Tongue (tissue), 2 donors: ENCODE data around the gene RAD9A. TPM values are rescaled to one million over a fixed set of nuclear protein-coding genes. Genes with fewer than 3 reads are reported as not detected.
A peak's percentile ranks its signal among the peaks of the same experiment; 100 is the strongest.
"Not testable (repeated sequence)": the region's sequence is repeated elsewhere in the genome, so short reads cannot be mapped to it uniquely, and the experiment has no call there.

Experiments
- DNase-seq: peaks from one replicate; pipeline ENCODE4 v3.0.0-alpha.2; 2015
- total RNA-seq: library from RNA; depleted of rRNA; stranded (reverse); fragments of >200 nt; gene quantifications from one replicate; pipeline ENCODE4 v1.2.3, GENCODE V29; 2014

RAD9A gene
- total RNA-seq, 1 donor from 2014 or later = 13.3 TPM

- no peak for DNase-seq
Observed at GRCh38 chr11:67410984-67411784, 19.4 kb downstream of the RAD9A start.

DNA sequence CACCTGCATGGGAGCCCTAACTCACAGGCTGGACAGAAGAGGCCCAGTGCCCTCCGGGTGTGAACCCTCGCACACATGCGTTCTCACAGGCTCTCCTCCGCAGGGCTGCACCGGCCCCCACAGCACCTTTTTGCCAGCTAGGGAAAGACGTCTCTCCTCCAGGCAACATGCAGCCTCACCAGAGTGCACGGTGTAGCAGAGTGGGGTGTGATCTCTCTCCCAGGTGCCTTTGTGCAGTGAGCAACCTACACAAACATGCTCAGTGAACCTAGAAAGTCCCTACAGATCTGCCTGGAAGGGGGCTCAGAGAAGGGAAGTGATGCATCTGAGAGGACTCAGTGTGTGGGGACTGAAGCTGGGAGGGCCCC, 20.0 kb downstream of the RAD9A start:
- no peak for DNase-seq

DNA sequence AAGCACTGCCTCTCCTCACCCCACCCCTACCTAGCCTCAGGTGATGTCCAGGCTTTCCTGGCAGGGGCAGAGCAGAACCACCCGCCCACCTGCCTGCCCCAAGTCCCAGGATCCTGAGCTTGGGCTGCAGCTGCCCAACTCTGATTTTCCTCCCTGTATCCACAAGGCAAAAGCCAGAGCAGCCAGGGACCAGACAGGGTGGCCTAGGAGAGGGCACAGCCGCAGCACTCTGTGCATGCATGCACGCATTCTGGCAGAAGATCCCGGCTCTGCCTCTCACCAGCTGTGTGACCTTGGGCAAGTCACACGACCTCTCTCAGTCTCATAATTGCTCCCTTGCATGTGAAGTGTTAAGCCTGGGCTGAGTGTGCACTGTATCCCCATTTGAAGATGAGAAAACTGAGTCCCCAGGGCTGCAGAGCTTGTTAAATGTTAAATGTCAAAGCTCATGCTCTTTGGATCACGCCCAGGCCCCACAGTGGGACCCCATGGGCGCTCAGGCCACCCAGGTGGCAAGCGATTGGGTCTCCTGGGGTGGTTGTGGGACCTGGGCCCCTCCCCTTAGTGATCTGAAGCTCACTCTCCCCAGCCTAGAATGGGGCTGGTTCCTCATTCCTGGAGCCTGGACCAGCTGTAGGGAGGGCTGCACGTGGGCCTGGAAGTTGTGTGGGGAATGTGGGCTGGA, 20.9 kb downstream of the RAD9A start:
- no peak for DNase-seq

- DNase-seq = no peak
Observed at GRCh38 chr11:67413266-67413849, 21.6 kb downstream of the RAD9A start.

GRCh38 chr11:67415501-67416304, 23.9 kb downstream of the RAD9A start, which contains the start of gene CARNS1:
TSS of gene CARNS1 (plus strand) at chr11:67415678. CDS start at chr11:67416200, 522 bp downstream.
- DNase-seq = no peak

DNA sequence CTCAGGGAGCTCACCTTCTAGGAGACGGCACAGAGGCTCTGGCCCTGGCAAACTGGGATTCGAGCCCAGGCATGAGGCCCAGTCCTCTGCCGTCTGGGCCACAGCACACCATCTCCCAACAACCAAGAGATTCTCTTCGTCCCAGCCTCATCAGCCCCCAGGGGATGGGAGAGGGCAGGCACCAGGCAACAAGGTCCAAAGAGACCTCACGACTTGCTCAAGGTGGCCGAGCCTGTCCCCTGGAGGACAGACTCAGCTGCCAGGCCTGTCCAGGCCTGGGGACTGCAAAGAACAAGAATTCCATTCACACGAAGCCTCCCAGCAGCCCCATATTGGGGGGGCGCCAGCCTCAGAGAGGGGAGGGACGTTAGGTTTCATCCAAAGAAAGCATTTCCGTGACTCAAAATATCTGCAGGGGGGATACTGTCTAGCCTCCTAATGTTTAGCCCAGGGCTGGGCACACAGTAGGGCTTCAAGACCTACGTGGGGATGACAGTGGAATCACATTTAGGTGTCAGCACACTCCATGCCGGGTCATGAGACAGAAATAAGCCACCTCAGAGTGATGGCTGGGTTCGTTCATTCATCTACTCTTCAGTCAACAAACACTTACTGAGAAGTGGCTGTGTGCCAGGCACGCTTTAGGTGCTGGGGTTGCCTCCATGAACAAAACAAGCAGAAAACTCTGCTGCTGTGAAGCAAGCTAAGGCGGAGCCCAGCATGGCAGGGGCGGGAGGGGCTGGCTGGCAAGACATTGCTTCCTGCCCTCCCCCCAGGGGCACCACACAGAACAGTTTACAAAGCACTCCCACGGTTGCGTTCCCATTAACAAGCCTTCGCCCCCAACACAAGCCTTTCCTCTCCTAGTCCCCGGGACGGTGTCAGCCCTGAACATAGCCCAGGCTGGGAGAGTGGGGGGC, 24.9 kb downstream of the RAD9A start:
- DNase-seq = peak; percentile 80

DNA sequence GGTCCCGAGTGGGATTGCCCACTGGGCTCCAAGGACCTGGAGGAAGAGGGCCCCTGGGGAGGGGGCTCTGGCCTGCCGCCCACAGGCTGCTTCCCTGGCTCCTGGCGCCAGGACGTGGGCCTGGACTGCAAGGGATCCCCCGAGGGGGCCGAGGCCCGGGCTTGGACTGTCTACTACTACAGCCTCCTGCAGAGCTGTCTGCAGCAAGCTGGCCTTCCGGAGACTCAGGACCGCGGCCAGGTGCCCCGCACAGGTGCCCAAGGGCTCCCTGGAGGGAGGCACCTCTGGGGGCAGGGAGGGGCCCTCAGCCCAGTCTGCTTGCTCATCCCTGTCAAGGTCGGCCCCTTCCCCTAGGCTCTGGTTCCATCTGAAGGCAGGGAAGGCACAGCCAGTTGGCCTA, 25.6 kb downstream of the RAD9A start:
- DNase-seq = no peak

- peak; percentile 93 for DNase-seq
Observed at GRCh38 chr11:67418476-67419281, 26.9 kb downstream of the RAD9A start.

- DNase-seq = no peak
Observed at GRCh38 chr11:67419325-67420049, 27.7 kb downstream of the RAD9A start.

DNA sequence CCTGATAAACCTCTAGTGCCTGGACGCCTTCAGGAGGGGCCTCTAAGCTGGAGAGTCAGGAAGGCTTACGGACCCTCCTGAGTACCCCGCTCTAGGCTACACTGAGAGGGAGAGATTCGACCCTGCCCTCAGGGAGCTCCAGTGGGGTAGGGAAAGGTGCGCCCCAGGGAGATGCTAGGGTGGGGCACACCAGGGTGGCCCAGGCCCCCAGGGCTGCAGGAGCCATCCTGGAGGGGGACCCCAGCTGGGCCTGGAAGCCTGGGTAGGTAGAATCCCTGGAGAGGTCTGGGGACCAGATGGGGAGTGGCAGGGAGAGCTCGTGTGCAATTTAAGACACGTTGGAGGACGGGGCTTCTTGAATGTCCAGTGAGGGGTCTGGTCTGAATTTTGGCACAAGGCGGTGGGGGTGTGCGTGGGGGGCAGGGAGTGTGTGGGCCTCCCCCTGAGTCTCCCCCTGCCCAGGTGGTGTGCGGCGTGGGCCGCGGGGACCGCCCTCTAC, 28.4 kb downstream of the RAD9A start:
- no peak for DNase-seq

DNA sequence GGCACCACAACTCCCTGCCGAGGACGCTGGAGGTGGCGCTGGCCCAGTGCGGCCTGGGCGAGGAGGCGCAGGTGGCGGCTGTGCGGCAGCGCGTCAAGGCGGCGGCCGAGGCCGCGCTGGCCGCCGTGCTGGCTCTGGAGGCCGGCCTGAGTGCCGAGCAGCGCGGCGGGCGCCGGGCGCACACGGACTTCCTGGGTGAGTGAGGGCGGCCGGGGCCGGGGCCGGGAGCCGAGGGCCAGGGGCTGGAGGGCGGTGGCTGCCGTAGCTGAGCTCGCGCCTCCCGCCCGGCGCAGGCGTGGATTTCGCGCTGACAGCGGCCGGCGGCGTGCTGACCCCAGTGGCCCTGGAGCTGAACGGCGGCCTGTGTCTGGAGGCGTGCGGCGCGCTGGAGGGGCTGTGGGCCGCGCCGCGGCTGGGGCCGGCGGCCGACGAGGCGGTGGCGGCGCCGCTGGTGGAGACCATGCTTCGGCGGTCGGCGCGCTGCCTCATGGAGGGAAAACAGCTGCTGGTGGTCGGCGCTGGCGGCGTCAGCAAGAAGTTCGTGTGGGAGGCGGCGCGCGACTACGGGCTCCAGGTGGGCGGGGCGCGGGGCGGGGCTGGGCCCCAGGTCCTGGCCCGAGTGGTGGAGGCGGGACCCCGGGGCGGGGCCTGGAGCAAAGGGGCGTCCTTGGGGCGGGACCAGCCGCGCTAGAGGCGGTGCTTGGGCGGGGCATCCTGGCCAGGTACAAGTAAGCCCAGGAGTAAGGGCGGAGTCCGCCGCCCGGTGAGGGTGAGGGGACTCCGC, 29.1 kb downstream of the RAD9A start:
- DNase-seq = peak; percentile 97

GRCh38 chr11:67421430-67422031, 29.7 kb downstream of the RAD9A start:
- no peak for DNase-seq

- DNase-seq = no peak
Observed at GRCh38 chr11:67422891-67423290, 31.1 kb downstream of the RAD9A start.

DNA sequence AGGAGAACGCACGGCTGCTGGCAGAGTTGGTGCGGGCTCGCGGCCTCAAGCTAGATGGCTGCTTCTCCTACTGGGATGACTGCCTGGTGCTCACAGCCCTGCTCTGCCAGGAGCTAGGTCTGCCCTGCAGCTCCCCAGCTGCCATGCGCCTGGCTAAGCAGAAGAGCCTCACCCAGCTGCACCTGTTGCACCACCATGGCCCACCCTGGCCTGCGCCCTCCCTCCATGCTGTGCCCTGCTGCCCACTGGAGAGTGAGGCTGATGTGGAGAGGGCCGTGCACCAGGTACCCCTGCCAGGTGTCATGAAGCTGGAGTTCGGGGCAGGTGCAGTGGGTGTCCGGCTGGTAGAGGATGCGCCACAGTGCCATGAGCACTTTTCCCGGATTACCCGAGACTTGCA, 31.7 kb downstream of the RAD9A start:
- no peak for DNase-seq

DNA sequence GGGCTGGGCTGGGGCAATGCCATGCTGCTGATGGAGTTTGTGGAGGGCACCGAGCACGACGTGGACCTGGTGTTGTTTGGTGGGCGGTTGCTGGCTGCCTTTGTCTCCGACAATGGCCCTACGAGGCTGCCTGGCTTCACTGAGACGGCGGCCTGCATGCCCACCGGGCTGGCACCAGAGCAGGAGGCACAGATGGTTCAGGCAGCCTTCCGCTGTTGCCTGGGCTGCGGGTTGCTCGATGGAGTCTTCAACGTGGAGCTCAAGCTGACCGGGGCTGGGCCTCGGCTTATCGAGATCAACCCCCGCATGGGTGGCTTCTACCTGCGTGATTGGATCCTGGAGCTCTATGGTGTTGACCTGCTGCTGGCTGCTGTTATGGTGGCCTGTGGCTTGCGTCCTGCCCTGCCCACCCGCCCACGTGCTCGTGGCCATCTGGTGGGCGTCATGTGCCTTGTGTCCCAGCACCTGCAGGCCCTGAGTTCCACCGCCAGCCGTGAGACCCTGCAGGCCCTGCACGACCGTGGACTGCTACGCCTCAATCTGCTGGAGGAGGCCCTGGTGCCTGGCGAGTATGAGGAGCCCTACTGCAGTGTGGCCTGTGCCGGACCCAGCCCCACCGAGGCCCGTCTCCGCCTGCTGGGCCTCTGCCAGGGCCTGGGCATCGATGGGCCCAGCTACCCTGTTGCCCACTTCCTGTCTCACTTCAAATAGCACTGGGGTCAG, 32.3 kb downstream of the RAD9A start:
- DNase-seq = no peak

- DNase-seq = not testable (repeated sequence)
Observed at GRCh38 chr11:67427364-67427859, 35.6 kb downstream of the RAD9A start.
